ENCODE measurements around the gene ASB6. TPM values are rescaled to one million over a fixed set of nuclear protein-coding genes. Genes with fewer than 3 reads are reported as not detected.

The ASB6 gene
- total RNA-seq, 1 experiment from 2014 or later: 21.0 TPM

DNA sequence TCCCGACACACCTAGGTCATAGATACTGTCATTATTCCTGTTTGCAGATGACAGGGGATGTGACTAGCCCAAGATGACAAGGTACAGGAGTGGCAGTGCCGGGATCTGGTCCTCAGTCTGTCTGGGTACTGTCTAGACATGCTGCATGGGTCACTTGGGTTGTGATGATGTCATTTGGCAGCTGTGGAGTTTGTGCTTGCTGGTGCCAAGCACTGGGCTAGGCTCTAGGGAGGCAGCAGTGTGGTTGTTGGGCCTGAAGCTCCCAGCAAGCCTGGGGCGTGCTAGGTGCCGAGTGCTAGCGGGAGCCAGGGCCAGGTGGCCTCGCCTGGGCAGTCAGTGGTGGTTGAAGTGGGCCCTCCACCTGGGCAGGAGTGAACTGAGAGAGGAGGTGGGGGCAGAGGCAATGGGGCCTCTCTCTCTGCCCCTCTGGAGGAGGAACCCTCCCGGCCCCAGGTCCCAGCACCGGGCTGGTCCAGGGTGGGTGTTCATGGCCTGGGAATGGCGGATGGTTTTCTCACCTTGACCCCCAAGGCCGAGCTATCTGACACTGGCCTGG, 8.8 kb upstream of the ASB6 start:
- H2BK20ac ChIP-seq (ENCODE audit: low read depth, low read length, poor library complexity, severe bottlenecking): no peak overlapping the region

More for the DNA sequence above, 8.8 kb upstream of the ASB6 start:
- no peak overlapping the region for H4K8ac ChIP-seq (replicated peaks; ENCODE audit: insufficient read length, low read depth, low read length)
- no peaks in the 10 kb centered on the region for H3K79me2 ChIP-seq (ENCODE audit: insufficient read depth, low read length)
- H2BK12ac ChIP-seq (ENCODE audit: insufficient read length, low read depth, low read length): no peak overlapping the region
- no peaks in the 10 kb centered on the region for H3K27me3 ChIP-seq (ENCODE audit: insufficient read depth, low read length)
- no peaks in the 10 kb centered on the region for H4K20me1 ChIP-seq (ENCODE audit: control insufficient read depth, insufficient read depth, insufficient read length)
- H3K23ac ChIP-seq (ENCODE audit: insufficient read length, low read depth, low read length): no peak overlapping the region
- no peak overlapping the region for H3K9ac ChIP-seq (ENCODE audit: extremely low read depth, insufficient read length, low read length)
- H3K4me3 Mint-ChIP-seq: no peak overlapping the region
- H2AFZ ChIP-seq (ENCODE audit: low read length): no peak overlapping the region
- H3K56ac ChIP-seq (ENCODE audit: insufficient read length, low read depth, low read length): no peak overlapping the region
- no peak overlapping the region for H2BK5ac ChIP-seq (ENCODE audit: insufficient read length, low read length)
- TF ChIP-seq, protein P1, sequence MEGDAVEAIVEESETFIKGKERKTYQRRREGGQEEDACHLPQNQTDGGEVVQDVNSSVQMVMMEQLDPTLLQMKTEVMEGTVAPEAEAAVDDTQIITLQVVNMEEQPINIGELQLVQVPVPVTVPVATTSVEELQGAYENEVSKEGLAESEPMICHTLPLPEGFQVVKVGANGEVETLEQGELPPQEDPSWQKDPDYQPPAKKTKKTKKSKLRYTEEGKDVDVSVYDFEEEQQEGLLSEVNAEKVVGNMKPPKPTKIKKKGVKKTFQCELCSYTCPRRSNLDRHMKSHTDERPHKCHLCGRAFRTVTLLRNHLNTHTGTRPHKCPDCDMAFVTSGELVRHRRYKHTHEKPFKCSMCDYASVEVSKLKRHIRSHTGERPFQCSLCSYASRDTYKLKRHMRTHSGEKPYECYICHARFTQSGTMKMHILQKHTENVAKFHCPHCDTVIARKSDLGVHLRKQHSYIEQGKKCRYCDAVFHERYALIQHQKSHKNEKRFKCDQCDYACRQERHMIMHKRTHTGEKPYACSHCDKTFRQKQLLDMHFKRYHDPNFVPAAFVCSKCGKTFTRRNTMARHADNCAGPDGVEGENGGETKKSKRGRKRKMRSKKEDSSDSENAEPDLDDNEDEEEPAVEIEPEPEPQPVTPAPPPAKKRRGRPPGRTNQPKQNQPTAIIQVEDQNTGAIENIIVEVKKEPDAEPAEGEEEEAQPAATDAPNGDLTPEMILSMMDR (conservative IDR thresholded peaks at IDR 0.05): no peak
- H3K14ac ChIP-seq (ENCODE audit: insufficient read depth, low read length): no peak overlapping the region
- H3K4me1 Mint-ChIP-seq: peaks cover 0 to 7% of the 10 kb centered on the region in 2 experiments; a peak in 1 of 4 replicates
- H2AK5ac ChIP-seq (ENCODE audit: insufficient read length, low read length): no peak overlapping the region
- H3K27me3 Mint-ChIP-seq (ENCODE audit: low read depth): peaks cover 9% of the 10 kb centered on the region; the same call in 1 of the 2 replicates
- no peak overlapping the region for H3K4ac ChIP-seq (ENCODE audit: low read depth, low read length)
- no peak overlapping the region for H3K4me2 ChIP-seq (ENCODE audit: insufficient read depth, insufficient read length, low read length)
- no peaks in the 10 kb centered on the region for H3K9me3 ChIP-seq (ENCODE audit: control insufficient read depth, low read depth, low read length)
- no peaks in the 10 kb centered on the region for H3K79me1 ChIP-seq (ENCODE audit: insufficient read depth, low read depth, low read length, poor library complexity, severe bottlenecking)
- H4K5ac ChIP-seq (ENCODE audit: insufficient read length, low read depth, low read length): no peak overlapping the region
- no peaks in the 10 kb centered on the region for H3K36me3 Mint-ChIP-seq (ENCODE audit: insufficient read depth in 1 of 3, low read depth in 3 of 3)
- H3K4me1 ChIP-seq (ENCODE audit: insufficient read depth, low read length): no peaks in the 10 kb centered on the region
- DNase-seq: no peak
- H3K23me2 ChIP-seq (ENCODE audit: insufficient read length, low read depth, low read length, poor library complexity, severe bottlenecking): no peaks in the 10 kb centered on the region
- no peak overlapping the region for H4K91ac ChIP-seq (ENCODE audit: insufficient read length, low read depth, low read length)
- no peak overlapping the region for H2BK15ac ChIP-seq (ENCODE audit: low read depth, low read length)
- H3K18ac ChIP-seq (ENCODE audit: insufficient read length, low read depth, low read length): no peak overlapping the region
- no peak overlapping the region for H3K27ac ChIP-seq (ENCODE audit: insufficient read length, low read depth, low read length)
- no peak overlapping the region for H3T11ph ChIP-seq (ENCODE audit: low read length)
- WGBS (ENCODE audit: extremely low coverage, insufficient read length, low lambda C conversion rate): no CpG with 5 or more reads among the region's 10 CpGs
- no peak overlapping the region for H3K27ac Mint-ChIP-seq
- H2BK120ac ChIP-seq (ENCODE audit: low read depth, low read length, poor library complexity, severe bottlenecking): no peak overlapping the region
- no peaks in the 10 kb centered on the region; a peak in 1 of 5 replicates for H3K9me3 Mint-ChIP-seq

Measured in H9 (cell line).